Measurements from ENCODE around the gene MYZAP.

MYZAP gene

GRCh38 chr15:57592426-57592825, 722 bp downstream of the MYZAP start:
- no peaks in the 10 kb centered on the region for H3K9me3 ChIP-seq (ENCODE audit: control insufficient read depth, insufficient read depth, low read length)
- H3K4me1 ChIP-seq (ENCODE audit: insufficient read depth, low read length) = peaks cover 3% of the 10 kb centered on the region; the same call in 1 of the 2 replicates
- H3K36me3 ChIP-seq (ENCODE audit: insufficient read depth, low read length) = no peaks in the 10 kb centered on the region
- H3K9ac ChIP-seq (ENCODE audit: low read depth, low read length) = peak overlapping the region; percentile 51; the same call in 1 of the 2 replicates

GRCh38 chr15:57592836-57593420, 1.2 kb downstream of the MYZAP start:
- no peak overlapping the region for H3K9ac ChIP-seq (ENCODE audit: low read depth, low read length)
- no peaks in the 10 kb centered on the region for H3K9me3 ChIP-seq (ENCODE audit: control insufficient read depth, insufficient read depth, low read length)
- H3K4me1 ChIP-seq (ENCODE audit: insufficient read depth, low read length) = peaks cover 3% of the 10 kb centered on the region; the same call in 1 of the 2 replicates
- H3K36me3 ChIP-seq (ENCODE audit: insufficient read depth, low read length) = no peaks in the 10 kb centered on the region

GRCh38 chr15:57594479-57594878, 2.8 kb downstream of the MYZAP start:
- H3K4me1 ChIP-seq (ENCODE audit: insufficient read depth, low read length) = peaks cover 3% of the 10 kb centered on the region; the same call in 1 of the 2 replicates
- H3K9me3 ChIP-seq (ENCODE audit: control insufficient read depth, insufficient read depth, low read length) = no peaks in the 10 kb centered on the region
- no peak overlapping the region for H3K9ac ChIP-seq (ENCODE audit: low read depth, low read length)
- no peaks in the 10 kb centered on the region for H3K36me3 ChIP-seq (ENCODE audit: insufficient read depth, low read length)

- Histone ChIP-seq H3K4me1 (ENCODE audit: insufficient read depth, low read length) (peaks cover 3% of the 10 kb centered on the region; the same call in 1 of the 2 replicates), H3K36me3 (ENCODE audit: insufficient read depth, low read length) (no peaks in the 10 kb centered on the region), H3K9ac (ENCODE audit: low read depth, low read length) (no peak overlapping the region), H3K9me3 (ENCODE audit: control insufficient read depth, insufficient read depth, low read length) (no peaks in the 10 kb centered on the region)
Observed at GRCh38 chr15:57595011-57595866, 3.5 kb downstream of the MYZAP start.

GRCh38 chr15:57596301-57596855, 4.7 kb downstream of the MYZAP start:
- H3K9ac ChIP-seq (ENCODE audit: low read depth, low read length) = no peak overlapping the region
- H3K36me3 ChIP-seq (ENCODE audit: insufficient read depth, low read length) = no peaks in the 10 kb centered on the region
- no peaks in the 10 kb centered on the region for H3K9me3 ChIP-seq (ENCODE audit: control insufficient read depth, insufficient read depth, low read length)
- peaks cover 3% of the 10 kb centered on the region; the same call in 1 of the 2 replicates for H3K4me1 ChIP-seq (ENCODE audit: insufficient read depth, low read length)

GRCh38 chr15:57596978-57597377, 5.3 kb downstream of the MYZAP start:
- no peaks in the 10 kb centered on the region for H3K9me3 ChIP-seq (ENCODE audit: control insufficient read depth, insufficient read depth, low read length)
- H3K4me1 ChIP-seq (ENCODE audit: insufficient read depth, low read length) = peaks cover 3% of the 10 kb centered on the region; the same call in 1 of the 2 replicates
- no peak overlapping the region for H3K9ac ChIP-seq (ENCODE audit: low read depth, low read length)
- H3K36me3 ChIP-seq (ENCODE audit: insufficient read depth, low read length) = no peaks in the 10 kb centered on the region

- Histone ChIP-seq H3K4me1 (ENCODE audit: insufficient read depth, low read length) (peaks cover under 1% of the 10 kb centered on the region; the same call in 1 of the 2 replicates), H3K9me3 (ENCODE audit: control insufficient read depth, insufficient read depth, low read length) (no peaks in the 10 kb centered on the region), H3K9ac (ENCODE audit: low read depth, low read length) (no peak overlapping the region), H3K36me3 (ENCODE audit: insufficient read depth, low read length) (no peaks in the 10 kb centered on the region)
Observed at GRCh38 chr15:57597431-57597830, 5.7 kb downstream of the MYZAP start.

- no peaks in the 10 kb centered on the region for H3K36me3 ChIP-seq (ENCODE audit: insufficient read depth, low read length)
- H3K9me3 ChIP-seq (ENCODE audit: control insufficient read depth, insufficient read depth, low read length) = no peaks in the 10 kb centered on the region
- no peak overlapping the region for H3K9ac ChIP-seq (ENCODE audit: low read depth, low read length)
- no peaks in the 10 kb centered on the region for H3K4me1 ChIP-seq (ENCODE audit: insufficient read depth, low read length)
Observed at GRCh38 chr15:57598346-57598745, 6.6 kb downstream of the MYZAP start.

GRCh38 chr15:57599296-57599810, 7.6 kb downstream of the MYZAP start:
- no peak overlapping the region for H3K9ac ChIP-seq (ENCODE audit: low read depth, low read length)
- no peaks in the 10 kb centered on the region for H3K36me3 ChIP-seq (ENCODE audit: insufficient read depth, low read length)
- no peaks in the 10 kb centered on the region for H3K9me3 ChIP-seq (ENCODE audit: control insufficient read depth, insufficient read depth, low read length)
- no peaks in the 10 kb centered on the region for H3K4me1 ChIP-seq (ENCODE audit: insufficient read depth, low read length)

- no peaks in the 10 kb centered on the region for H3K9me3 ChIP-seq (ENCODE audit: control insufficient read depth, insufficient read depth, low read length)
- H3K4me1 ChIP-seq (ENCODE audit: insufficient read depth, low read length) = no peaks in the 10 kb centered on the region
- no peaks in the 10 kb centered on the region for H3K36me3 ChIP-seq (ENCODE audit: insufficient read depth, low read length)
- no peak overlapping the region for H3K9ac ChIP-seq (ENCODE audit: low read depth, low read length)
Observed at GRCh38 chr15:57600197-57600596, 8.5 kb downstream of the MYZAP start.

- Histone ChIP-seq H3K36me3 (ENCODE audit: insufficient read depth, low read length) (no peaks in the 10 kb centered on the region), H3K4me1 (ENCODE audit: insufficient read depth, low read length) (no peaks in the 10 kb centered on the region), H3K9ac (ENCODE audit: low read depth, low read length) (no peak overlapping the region), H3K9me3 (ENCODE audit: control insufficient read depth, insufficient read depth, low read length) (no peaks in the 10 kb centered on the region)
Observed at GRCh38 chr15:57604507-57604906, 12.8 kb downstream of the MYZAP start.

- H3K9ac ChIP-seq (ENCODE audit: low read depth, low read length) = no peak overlapping the region
- 0 out of 2 replicates have a peak, but pooled peaks cover 4% of the 10 kb centered on the region for H3K4me1 ChIP-seq (ENCODE audit: insufficient read depth, low read length)
- H3K36me3 ChIP-seq (ENCODE audit: insufficient read depth, low read length) = no peaks in the 10 kb centered on the region
Observed at GRCh38 chr15:57605491-57605890, 13.8 kb downstream of the MYZAP start.

GRCh38 chr15:57606048-57606447, 14.3 kb downstream of the MYZAP start:
- 0 out of 2 replicates have a peak, but pooled peaks cover 4% of the 10 kb centered on the region for H3K4me1 ChIP-seq (ENCODE audit: insufficient read depth, low read length)
- no peaks in the 10 kb centered on the region for H3K9me3 ChIP-seq (ENCODE audit: control insufficient read depth, insufficient read depth, low read length)
- H3K36me3 ChIP-seq (ENCODE audit: insufficient read depth, low read length) = no peaks in the 10 kb centered on the region
- no peak overlapping the region for H3K9ac ChIP-seq (ENCODE audit: low read depth, low read length)

More at GRCh38 chr15:57605491-57605890, 13.8 kb downstream of the MYZAP start:
- H3K9me3 ChIP-seq (ENCODE audit: control insufficient read depth, insufficient read depth, low read length) = no peaks in the 10 kb centered on the region

GRCh38 chr15:57606816-57607215, 15.1 kb downstream of the MYZAP start:
- no peak overlapping the region for H3K9ac ChIP-seq (ENCODE audit: low read depth, low read length)
- no peaks in the 10 kb centered on the region for H3K36me3 ChIP-seq (ENCODE audit: insufficient read depth, low read length)
- H3K9me3 ChIP-seq (ENCODE audit: control insufficient read depth, insufficient read depth, low read length) = no peaks in the 10 kb centered on the region
- 0 out of 2 replicates have a peak, but pooled peaks cover 4% of the 10 kb centered on the region for H3K4me1 ChIP-seq (ENCODE audit: insufficient read depth, low read length)
